Sigmoid colon (tissue), 7 donors: Measurements from ENCODE around the gene CPT2. TPM values are rescaled to one million over a fixed set of nuclear protein-coding genes. Genes with fewer than 3 reads are reported as not detected.

Experiments used
- DNase-seq: peaks from one replicate; pipeline ENCODE4 v3.0.0-alpha.2; 2019
- H3K27ac ChIP-seq, 4 donors: fragments of 200-600 bp; sonication (generic); one replicate each; pipeline ENCODE4 v1.5.1; 2016 to 2019; ENCODE audit warnings: mild to moderate bottlenecking in 1 of 4
- H3K27me3 ChIP-seq, 3 donors: fragments of 200-600 bp; sonication (generic); one replicate each; pipeline ENCODE4 v1.5.1; 2019; ENCODE audit warnings: mild to moderate bottlenecking in 1 of 3
- H3K36me3 ChIP-seq, 4 donors: fragments of 200-600 bp; sonication (generic); one replicate each; pipeline ENCODE4 v1.5.1; 2016 to 2019
- H3K4me1 ChIP-seq, 4 donors: fragments of 200-600 bp; sonication (generic); one replicate each; pipeline ENCODE4 v1.5.1; 2017 to 2019
- H3K4me3 ChIP-seq, 4 donors: fragments of 200-600 bp; sonication (generic); one replicate each; pipeline ENCODE4 v1.5.1; 2017 to 2019; ENCODE audit warnings: mild to moderate bottlenecking in 2 of 4, moderate library complexity in 1 of 4
- H3K9me3 ChIP-seq, 4 donors: fragments of 200-600 bp in 3 of 4; sonication (generic) in 3 of 4; one replicate each; pipeline versions ENCODE4 v1.5.1 to v1.6.1; 2013 to 2019
- EP300 ChIP-seq, 4 donors: sonication (generic); formaldehyde crosslinking; IDR thresholded peaks; one replicate each; pipeline ENCODE4 v1.6.1; 2017; ENCODE audit warnings: antibody characterized with exemption in 4 of 4
- POLR2A ChIP-seq, 2 donors: fragments of 450-650 bp; IDR thresholded peaks; one replicate each; pipeline ENCODE4 v1.6.1; 2016; ENCODE audit warnings: antibody characterized with exemption in 2 of 2, mild to moderate bottlenecking in 2 of 2, moderate library complexity in 2 of 2
- POLR2AphosphoS5 ChIP-seq, 4 donors: sonication (generic); formaldehyde crosslinking; IDR thresholded peaks; one replicate each; pipeline ENCODE4 v1.6.1; 2017; ENCODE audit warnings: antibody characterized with exemption in 4 of 4
- WGBS, 2 donors: extraction: QIAGEN DNeasy Blood & Tissue Kit; methylation state at CpG; one replicate each; pipeline ENCODE4 v1.1.7; 2013; 5-methylcytosine and 5-hydroxymethylcytosine counted together
- intact Hi-C: fragments of 100-400 bp; cut with DNase I; formaldehyde crosslinking; loops from one replicate; pipeline ENCODE4 v1.15.1; 2023
- polyA plus RNA-seq, 3 donors: library from polyadenylated mRNA; stranded (reverse); fragments of 200-250 nt; gene quantifications; one replicate each; pipeline ENCODE4 v1.2.3, GENCODE V29; 2013
- total RNA-seq, 4 donors: library from RNA; depleted of rRNA; stranded (reverse); fragments of >200 nt; gene quantifications; one replicate each; pipeline ENCODE4 v1.1.0, GENCODE V29; 2016
- TF ChIP-seq, protein P1 (sequence below), 4 experiments: fragments of 450-650 bp in 3 of 4; fragments of 200-600 bp in 1 of 4; IDR thresholded peaks; one replicate each; pipeline ENCODE4 v1.5.1; 2016 to 2019; ENCODE audit warnings: antibody characterized with exemption in 4 of 4, mild to moderate bottlenecking in 3 of 4, moderate library complexity in 2 of 4
- donor health status: healthy with polysubstance abuse.
- donor health status: Bipolar disorder and iron deficiency.
- donor health status: healthy.

Gene CPT2
- total and polyA plus RNA-seq, 7 donors: 8.0 to 78.8 (median 14.1) TPM

DNA sequence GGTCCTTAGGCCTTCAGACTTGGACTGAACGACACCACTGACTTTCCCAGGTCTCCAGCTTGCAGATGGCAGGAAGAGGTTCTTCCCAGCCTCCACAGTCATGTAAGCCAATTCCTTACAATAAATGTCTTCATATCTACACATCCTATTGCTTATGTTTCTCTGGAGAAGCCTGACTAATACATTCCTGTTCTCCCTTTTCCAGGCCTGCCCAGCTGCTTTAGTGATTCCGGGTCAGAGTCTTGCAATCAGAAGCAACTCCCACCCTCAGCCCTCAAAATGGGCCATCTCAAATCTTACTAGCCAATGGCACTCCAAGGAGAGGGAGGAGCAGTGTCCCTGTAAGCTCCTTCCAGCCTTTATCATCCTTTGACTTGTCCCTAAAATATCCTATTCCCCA is 16.4 kb upstream of the CPT2 start:
- H3K36me3 ChIP-seq: no peaks in the 10 kb centered on the region
- no peaks in the 10 kb centered on the region for H3K27me3 ChIP-seq
- intact Hi-C loops: loop anchor here (5.0 to 10.0 kb wide), 2 partner anchors 258 to 335 kb away; partner anchors contain the start of genes ECHDC2 and ZYG11A
- TF ChIP-seq EP300 (IDR thresholded peaks at IDR 0.05) (no peak), POLR2A (IDR thresholded peaks at IDR 0.05) (no peak), POLR2AphosphoS5 (IDR thresholded peaks at IDR 0.05) (no peak)
- TF ChIP-seq, protein P1, sequence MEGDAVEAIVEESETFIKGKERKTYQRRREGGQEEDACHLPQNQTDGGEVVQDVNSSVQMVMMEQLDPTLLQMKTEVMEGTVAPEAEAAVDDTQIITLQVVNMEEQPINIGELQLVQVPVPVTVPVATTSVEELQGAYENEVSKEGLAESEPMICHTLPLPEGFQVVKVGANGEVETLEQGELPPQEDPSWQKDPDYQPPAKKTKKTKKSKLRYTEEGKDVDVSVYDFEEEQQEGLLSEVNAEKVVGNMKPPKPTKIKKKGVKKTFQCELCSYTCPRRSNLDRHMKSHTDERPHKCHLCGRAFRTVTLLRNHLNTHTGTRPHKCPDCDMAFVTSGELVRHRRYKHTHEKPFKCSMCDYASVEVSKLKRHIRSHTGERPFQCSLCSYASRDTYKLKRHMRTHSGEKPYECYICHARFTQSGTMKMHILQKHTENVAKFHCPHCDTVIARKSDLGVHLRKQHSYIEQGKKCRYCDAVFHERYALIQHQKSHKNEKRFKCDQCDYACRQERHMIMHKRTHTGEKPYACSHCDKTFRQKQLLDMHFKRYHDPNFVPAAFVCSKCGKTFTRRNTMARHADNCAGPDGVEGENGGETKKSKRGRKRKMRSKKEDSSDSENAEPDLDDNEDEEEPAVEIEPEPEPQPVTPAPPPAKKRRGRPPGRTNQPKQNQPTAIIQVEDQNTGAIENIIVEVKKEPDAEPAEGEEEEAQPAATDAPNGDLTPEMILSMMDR (IDR thresholded peaks at IDR 0.05): no peak
- WGBS, 2 donors: 92 to 94% methylated on average over 2 of the region's 2 CpGs
- no peak for DNase-seq
- no peak overlapping the region for H3K4me3 ChIP-seq
- H3K9me3 ChIP-seq: no peaks in the 10 kb centered on the region
- H3K27ac ChIP-seq: no peak overlapping the region
- peaks cover 0 to 23% (median 18%) of the 10 kb centered on the region in 4 donors for H3K4me1 ChIP-seq

DNA sequence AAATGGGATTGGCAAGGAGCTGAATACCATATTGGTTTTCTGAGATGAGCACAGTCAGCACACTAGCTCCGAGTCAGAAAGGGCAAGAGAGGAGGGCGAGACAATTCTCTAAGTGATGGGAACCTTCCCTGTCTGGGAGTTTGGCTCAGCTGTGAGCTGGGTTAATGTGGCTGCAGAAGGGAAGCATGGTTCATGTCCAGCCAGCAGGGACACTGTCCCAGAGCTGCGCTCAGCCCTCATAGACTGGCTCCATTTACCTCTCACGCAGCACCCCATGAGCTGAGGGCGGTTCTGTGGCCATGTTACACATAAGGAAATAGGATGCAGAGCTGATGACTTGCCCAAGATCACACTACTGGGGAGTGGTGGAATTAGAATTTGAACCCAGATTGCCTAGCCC is 15.7 kb upstream of the CPT2 start:
- Histone ChIP-seq H3K27ac (no peak overlapping the region), H3K4me3 (no peak overlapping the region), H3K27me3 (no peaks in the 10 kb centered on the region), H3K36me3 (no peaks in the 10 kb centered on the region), H3K4me1 (peaks cover 0 to 17% (median 14%) of the 10 kb centered on the region in 4 donors), H3K9me3 (no peaks in the 10 kb centered on the region)
- intact Hi-C loops: loop anchor here (5.0 to 10.0 kb wide), 2 partner anchors 259 to 336 kb away; partner anchors contain the start of genes ECHDC2 and ZYG11A
- 96% methylated on average over 5 of the region's 5 CpGs for WGBS, 2 donors
- peak; percentile 24 for DNase-seq
- TF ChIP-seq POLR2AphosphoS5 (IDR thresholded peaks at IDR 0.05): no peak
- TF ChIP-seq, protein P1 (IDR thresholded peaks at IDR 0.05): no peak
- TF ChIP-seq POLR2A (IDR thresholded peaks at IDR 0.05): no peak
- no peak for TF ChIP-seq EP300 (IDR thresholded peaks at IDR 0.05)

DNA sequence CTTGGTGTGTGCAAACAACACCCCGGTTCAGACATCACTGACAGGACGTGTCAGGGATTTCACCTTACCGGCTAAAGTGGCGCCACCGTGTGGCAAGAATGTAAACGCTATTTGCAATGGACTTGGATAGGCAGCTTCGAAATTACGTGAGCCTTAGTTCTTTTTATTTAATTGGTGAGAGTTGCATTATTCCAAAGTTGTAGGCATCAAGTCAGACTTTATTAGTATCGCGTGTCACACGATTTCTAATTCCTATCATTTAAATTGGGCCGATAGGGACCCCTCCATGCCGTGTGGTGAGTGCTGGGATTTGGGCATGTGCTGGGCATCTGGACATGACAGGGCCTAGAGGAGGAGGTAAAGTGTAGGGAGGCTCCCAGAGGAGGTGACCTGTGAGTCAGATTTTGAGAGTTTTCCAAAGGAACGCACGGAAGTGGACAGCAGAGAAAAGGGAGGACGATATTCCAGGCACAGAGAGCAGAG is 14.5 kb upstream of the CPT2 start:
- no peaks in the 10 kb centered on the region for H3K27me3 ChIP-seq
- WGBS, 2 donors: 28 to 35% methylated on average over 16 of the region's 16 CpGs
- no peaks in the 10 kb centered on the region for H3K9me3 ChIP-seq
- H3K4me3 ChIP-seq: no peak overlapping the region
- peak overlapping the region in 2 of 4 donors; percentile 15 to 24 for H3K27ac ChIP-seq
- TF ChIP-seq, protein P1 (IDR thresholded peaks at IDR 0.05): peak; percentile 78 to 89 (median 86)
- TF ChIP-seq POLR2A (IDR thresholded peaks at IDR 0.05): no peak
- intact Hi-C loops: loop anchor here (5.0 to 10.0 kb wide), 2 partner anchors 260 to 337 kb away; partner anchors contain the start of genes ECHDC2 and ZYG11A
- H3K36me3 ChIP-seq: no peaks in the 10 kb centered on the region
- DNase-seq: peak; percentile 90
- peaks cover 0 to 5% (median 3%) of the 10 kb centered on the region in 4 donors for H3K4me1 ChIP-seq

DNA sequence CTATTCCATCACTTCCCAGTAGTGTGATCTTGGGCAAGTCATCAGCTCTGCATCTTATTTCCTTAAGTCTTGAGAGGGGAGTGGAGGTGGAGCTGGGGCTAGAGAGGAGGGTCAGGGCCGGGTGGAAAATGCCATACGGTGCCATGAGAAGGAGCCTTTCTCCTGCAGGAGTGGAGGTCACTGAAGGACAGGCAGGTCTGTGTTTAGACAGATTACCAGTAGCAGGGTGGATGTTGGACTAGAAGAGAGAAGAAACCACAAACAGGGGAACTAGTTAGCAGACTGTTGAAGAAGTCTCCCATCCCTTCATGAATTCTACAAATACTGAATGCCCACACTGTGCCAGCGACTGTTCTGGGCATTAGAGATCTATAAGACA is 13.9 kb upstream of the CPT2 start:
- Histone ChIP-seq H3K4me3 (no peak overlapping the region), H3K27ac (peak overlapping the region in 2 of 4 donors; percentile 15 to 24), H3K4me1 (no peaks in the 10 kb centered on the region), H3K27me3 (no peaks in the 10 kb centered on the region), H3K36me3 (no peaks in the 10 kb centered on the region), H3K9me3 (no peaks in the 10 kb centered on the region)
- TF ChIP-seq EP300 (IDR thresholded peaks at IDR 0.05): no peak
- TF ChIP-seq POLR2AphosphoS5 (IDR thresholded peaks at IDR 0.05): no peak
- TF ChIP-seq POLR2A (IDR thresholded peaks at IDR 0.05): no peak
- TF ChIP-seq, protein P1 (IDR thresholded peaks at IDR 0.05): no peak
- intact Hi-C loops: loop anchor here (5.0 to 10.0 kb wide), 2 partner anchors 260 to 338 kb away; partner anchors contain the start of genes ECHDC2 and ZYG11A
- 23 to 66% methylated on average over 3 of the region's 3 CpGs for WGBS, 2 donors
- peak; percentile 34 for DNase-seq
